Tibial artery (tissue), 4 donors: ENCODE data around the gene PLXNB3.

ENCODE experiments used
- DNase-seq, 2 donors: peaks; one replicate each; pipeline ENCODE4 v3.0.0-alpha.2; 2019
- H3K27ac ChIP-seq, 2 donors: fragments of 200-600 bp; sonication (generic) in 1 of 2; 1 replicate in 1 of 2; 2 replicates in 1 of 2; pipeline ENCODE4 v1.5.1; 2018 to 2019; ENCODE audit warnings: mild to moderate bottlenecking in 1 of 2
- H3K27me3 ChIP-seq, 2 donors: fragments of 200-600 bp; sonication (generic) in 1 of 2; one replicate each; pipeline versions ENCODE4 v1.5.1 to v1.6.0; 2016 to 2019
- H3K36me3 ChIP-seq, 3 donors: fragments of 200-600 bp; sonication (generic) in 2 of 3; one replicate each; pipeline ENCODE4 v1.5.1; 2016 to 2019; ENCODE audit warnings: mild to moderate bottlenecking in 2 of 3
- H3K4me1 ChIP-seq, 4 donors: fragments of 200-600 bp; sonication (generic) in 2 of 4; 1 replicate in 3 of 4; 2 replicates in 1 of 4; pipeline ENCODE4 v1.5.1; 2016 to 2019
- H3K4me3 ChIP-seq, 2 donors: fragments of 200-600 bp; sonication (generic) in 1 of 2; 1 replicate in 1 of 2; 2 replicates in 1 of 2; pipeline ENCODE4 v1.5.1; 2018 to 2019; ENCODE audit warnings: mild to moderate bottlenecking in 2 of 2
- H3K9me3 ChIP-seq, 3 donors: fragments of 200-600 bp; sonication (generic) in 1 of 3; one replicate each; pipeline ENCODE4 v1.5.1; 2016 to 2019
- intact Hi-C: fragments of 100-400 bp; cut with DNase I; formaldehyde crosslinking; loops from one replicate; pipeline ENCODE4 v1.15.0; 2023; ENCODE audit warnings: low total_unique reads
- TF ChIP-seq, protein P1 (sequence below), 2 experiments: fragments of 200-600 bp in 1 of 2; fragments of 450-650 bp in 1 of 2; IDR thresholded peaks; one replicate each; pipeline ENCODE4 v1.5.1; 2017 to 2019; ENCODE audit warnings: antibody characterized with exemption in 2 of 2, mild to moderate bottlenecking in 1 of 2, moderate library complexity in 1 of 2

Gene PLXNB3

DNA sequence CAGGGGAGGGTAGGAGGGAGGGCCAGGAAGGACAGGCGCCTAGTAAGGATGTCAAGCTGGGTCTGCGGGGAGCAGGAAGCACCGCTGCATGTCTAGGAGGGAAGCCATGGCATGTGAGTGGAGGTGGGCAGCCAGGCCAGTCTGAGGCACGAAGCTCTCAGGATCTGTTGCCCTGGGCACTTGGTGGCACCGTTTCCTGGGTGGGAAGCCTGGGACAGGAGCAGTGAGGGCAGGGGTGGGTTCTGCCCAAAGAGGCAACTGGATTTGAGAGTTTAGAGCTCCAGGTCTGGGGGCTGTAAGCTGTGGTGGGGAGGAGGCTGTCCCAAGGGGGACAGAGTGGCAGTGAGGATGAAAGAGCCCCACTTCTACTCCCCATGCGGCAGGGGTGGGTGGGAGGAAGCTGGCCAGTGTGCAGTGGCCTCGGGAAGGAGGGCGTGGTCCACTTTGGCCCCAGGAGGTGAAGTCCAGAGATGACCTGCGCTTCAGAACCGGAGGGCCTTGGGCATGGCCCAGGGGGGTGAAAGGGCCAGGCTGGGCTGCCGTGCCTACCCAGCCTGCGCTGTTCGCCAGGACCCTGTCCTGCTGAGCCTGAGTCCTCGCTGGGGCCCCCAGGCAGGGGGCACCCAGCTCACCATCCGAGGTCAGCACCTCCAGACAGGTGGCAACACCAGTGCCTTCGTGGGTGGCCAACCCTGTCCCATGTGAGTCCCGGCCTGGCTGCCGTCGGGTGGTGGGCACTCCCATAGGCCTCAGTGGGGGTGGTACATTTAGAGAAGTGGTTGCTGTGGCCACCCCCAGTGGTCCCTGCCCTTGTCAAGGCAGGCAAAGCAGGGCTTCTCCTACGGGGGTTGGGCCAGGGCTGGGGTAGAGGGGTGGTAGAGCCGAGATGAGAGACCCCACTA is 8.5 kb downstream of the PLXNB3 start:
- no peaks in the 10 kb centered on the region for H3K4me1 ChIP-seq
- H3K27ac ChIP-seq, result no peak overlapping the region
- TF ChIP-seq, protein P1, sequence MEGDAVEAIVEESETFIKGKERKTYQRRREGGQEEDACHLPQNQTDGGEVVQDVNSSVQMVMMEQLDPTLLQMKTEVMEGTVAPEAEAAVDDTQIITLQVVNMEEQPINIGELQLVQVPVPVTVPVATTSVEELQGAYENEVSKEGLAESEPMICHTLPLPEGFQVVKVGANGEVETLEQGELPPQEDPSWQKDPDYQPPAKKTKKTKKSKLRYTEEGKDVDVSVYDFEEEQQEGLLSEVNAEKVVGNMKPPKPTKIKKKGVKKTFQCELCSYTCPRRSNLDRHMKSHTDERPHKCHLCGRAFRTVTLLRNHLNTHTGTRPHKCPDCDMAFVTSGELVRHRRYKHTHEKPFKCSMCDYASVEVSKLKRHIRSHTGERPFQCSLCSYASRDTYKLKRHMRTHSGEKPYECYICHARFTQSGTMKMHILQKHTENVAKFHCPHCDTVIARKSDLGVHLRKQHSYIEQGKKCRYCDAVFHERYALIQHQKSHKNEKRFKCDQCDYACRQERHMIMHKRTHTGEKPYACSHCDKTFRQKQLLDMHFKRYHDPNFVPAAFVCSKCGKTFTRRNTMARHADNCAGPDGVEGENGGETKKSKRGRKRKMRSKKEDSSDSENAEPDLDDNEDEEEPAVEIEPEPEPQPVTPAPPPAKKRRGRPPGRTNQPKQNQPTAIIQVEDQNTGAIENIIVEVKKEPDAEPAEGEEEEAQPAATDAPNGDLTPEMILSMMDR (IDR thresholded peaks at IDR 0.05), result no peak
- DNase-seq, result no peak
- H3K27me3 ChIP-seq, result no peaks in the 10 kb centered on the region
- H3K36me3 ChIP-seq, result peaks cover 0 to 65% (median 0%) of the 10 kb centered on the region in 3 donors
- no peaks in the 10 kb centered on the region for H3K9me3 ChIP-seq
- H3K4me3 ChIP-seq, result no peak overlapping the region
- intact Hi-C loops, result no loop called here

DNA sequence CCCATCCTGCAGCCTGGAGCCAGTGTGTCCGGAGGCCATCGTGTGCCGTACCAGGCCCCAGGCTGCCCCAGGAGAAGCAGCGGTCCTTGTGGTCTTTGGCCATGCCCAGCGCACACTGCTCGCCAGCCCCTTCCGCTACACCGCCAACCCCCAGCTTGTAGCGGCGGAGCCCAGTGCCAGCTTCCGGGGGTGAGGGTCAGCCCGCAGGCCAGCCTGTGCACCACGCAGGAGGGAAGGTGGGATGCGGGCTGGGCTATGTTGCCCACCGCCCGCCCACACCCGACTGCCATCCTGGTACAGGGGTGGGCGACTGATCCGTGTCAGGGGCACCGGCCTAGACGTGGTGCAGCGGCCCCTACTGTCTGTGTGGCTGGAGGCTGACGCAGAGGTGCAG is 9.2 kb downstream of the PLXNB3 start:
- DNase-seq, result no peak

DNA sequence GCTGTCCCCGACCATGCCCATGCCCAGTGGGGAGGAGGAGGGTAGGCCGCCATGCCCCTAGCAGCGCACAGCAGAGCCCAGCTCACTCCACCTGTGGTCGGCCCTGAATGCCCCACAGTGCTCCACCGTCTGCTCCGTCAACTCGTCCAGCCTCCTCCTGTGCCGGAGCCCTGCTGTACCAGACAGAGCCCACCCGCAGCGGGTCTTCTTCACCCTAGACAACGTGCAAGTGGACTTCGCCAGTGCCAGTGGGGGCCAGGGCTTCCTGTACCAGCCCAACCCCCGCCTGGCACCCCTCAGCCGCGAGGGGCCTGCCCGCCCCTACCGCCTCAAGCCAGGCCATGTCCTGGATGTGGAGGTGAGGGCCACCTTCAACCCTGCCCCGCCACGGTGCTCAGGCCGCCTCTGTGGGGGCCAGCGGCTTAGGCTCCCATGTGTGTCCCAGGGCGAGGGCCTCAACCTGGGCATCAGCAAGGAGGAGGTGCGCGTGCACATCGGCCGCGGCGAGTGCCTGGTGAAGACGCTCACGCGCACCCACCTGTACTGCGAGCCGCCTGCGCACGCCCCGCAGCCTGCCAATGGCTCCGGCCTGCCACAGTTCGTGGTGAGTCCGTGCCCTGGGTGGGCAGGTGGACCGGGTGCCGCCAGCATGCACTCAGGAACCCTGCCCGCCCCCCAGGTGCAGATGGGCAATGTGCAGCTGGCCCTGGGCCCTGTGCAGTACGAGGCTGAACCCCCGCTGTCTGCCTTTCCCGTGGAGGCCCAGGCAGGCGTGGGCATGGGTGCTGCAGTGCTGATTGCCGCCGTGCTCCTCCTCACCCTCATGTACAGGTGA is 9.9 kb downstream of the PLXNB3 start:
- Histone ChIP-seq H3K9me3 (no peaks in the 10 kb centered on the region), H3K36me3 (peaks cover 0 to 63% (median 0%) of the 10 kb centered on the region in 3 donors), H3K27ac (no peak overlapping the region), H3K4me3 (no peak overlapping the region), H3K27me3 (no peaks in the 10 kb centered on the region), H3K4me1 (no peaks in the 10 kb centered on the region)
- no peak for DNase-seq
- intact Hi-C loops, result no loop called here
- TF ChIP-seq, protein P1 (IDR thresholded peaks at IDR 0.05), result no peak

More for the DNA sequence above, 9.2 kb downstream of the PLXNB3 start:
- TF ChIP-seq, protein P1 (IDR thresholded peaks at IDR 0.05), result no peak
- Histone ChIP-seq H3K9me3 (no peaks in the 10 kb centered on the region), H3K36me3 (peaks cover 0 to 65% (median 0%) of the 10 kb centered on the region in 3 donors), H3K4me1 (no peaks in the 10 kb centered on the region), H3K27ac (no peak overlapping the region), H3K27me3 (no peaks in the 10 kb centered on the region), H3K4me3 (no peak overlapping the region)
- intact Hi-C loops, result no loop called here

DNA sequence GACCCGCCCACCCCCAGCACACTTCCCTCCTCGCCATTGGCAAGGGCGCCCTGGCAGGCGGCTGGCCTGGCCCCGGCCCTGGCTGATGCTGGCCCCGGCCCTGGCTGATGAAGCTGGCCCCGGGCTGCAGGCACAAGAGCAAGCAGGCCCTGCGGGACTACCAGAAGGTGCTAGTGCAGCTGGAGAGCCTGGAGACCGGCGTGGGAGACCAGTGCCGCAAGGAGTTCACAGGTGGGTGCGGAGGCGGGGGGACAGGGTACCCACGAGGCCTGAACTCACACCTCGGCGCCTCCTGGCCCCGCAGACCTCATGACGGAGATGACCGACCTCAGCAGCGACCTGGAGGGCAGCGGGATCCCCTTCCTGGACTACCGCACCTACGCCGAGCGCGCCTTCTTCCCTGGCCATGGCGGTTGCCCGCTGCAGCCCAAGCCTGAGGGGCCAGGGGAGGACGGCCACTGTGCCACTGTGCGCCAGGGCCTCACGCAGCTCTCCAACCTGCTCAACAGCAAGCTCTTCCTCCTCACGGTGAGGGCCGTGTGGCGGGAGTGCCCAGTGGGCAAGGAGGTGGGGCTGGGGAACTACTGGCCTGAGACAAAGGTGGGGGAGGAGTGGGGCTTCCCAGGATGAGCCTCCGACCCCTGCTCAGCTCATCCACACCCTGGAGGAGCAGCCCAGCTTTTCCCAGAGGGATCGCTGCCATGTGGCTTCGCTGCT is 10.7 kb downstream of the PLXNB3 start:
- no peak for DNase-seq
- Histone ChIP-seq H3K4me1 (no peaks in the 10 kb centered on the region), H3K36me3 (peaks cover 0 to 55% (median 0%) of the 10 kb centered on the region in 3 donors), H3K4me3 (no peak overlapping the region), H3K27ac (no peak overlapping the region), H3K27me3 (no peaks in the 10 kb centered on the region), H3K9me3 (no peaks in the 10 kb centered on the region)
- TF ChIP-seq, protein P1 (IDR thresholded peaks at IDR 0.05), result no peak
- intact Hi-C loops, result no loop called here
